Activated CD8-positive, alpha-beta memory T cell treated with anti-CD3 and anti-CD28 coated beads for 1 hour (primary cell): ENCODE results near the gene SMYD5.

ENCODE experiments used
- DNase-seq, 2 donors: peaks; one replicate each; pipeline ENCODE4 v3.0.0-alpha.2; 2020; ENCODE audit warnings: low read depth in 1 of 2; ENCODE audit errors: extremely low read depth in 1 of 2

Gene SMYD5

DNA sequence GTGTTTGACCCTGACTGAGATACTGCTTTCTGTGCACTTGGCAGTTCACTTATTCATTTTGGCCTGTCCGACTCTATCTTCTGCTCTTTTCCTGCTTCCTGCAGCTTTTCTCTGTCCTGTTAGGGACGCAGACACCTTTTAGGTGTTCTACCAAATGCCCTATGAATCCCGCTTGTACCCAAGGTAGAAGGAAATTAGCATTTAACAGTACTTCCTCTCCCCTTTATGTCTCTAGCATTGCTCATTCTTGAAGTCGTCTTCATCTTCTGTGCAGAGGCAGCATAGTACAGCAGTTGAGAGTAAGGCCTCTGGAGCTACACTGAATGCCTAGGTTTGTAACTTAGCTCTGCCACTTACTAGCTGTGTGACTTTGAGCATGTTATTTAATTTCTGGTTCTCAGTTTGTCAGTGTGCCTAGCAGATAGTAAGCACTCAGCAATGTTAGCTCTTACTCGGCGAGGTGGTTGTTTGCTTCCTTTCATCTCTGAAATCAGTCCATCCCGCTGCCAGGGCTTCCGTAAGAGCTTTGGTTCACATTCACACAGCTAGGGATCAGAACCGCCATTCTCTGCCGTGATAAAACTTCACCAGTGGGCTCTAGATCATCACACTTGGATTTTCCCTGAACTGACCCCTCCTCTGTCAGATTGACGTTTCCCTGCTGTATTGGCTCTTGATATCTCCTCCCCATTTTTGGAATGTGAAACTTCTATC lies 21.4 kb downstream of the SMYD5 start:
- no peak for DNase-seq

- DNase-seq, result no peak
Observed at GRCh38 chr2:73237168-73237567, 23.1 kb downstream of the SMYD5 start.

DNA sequence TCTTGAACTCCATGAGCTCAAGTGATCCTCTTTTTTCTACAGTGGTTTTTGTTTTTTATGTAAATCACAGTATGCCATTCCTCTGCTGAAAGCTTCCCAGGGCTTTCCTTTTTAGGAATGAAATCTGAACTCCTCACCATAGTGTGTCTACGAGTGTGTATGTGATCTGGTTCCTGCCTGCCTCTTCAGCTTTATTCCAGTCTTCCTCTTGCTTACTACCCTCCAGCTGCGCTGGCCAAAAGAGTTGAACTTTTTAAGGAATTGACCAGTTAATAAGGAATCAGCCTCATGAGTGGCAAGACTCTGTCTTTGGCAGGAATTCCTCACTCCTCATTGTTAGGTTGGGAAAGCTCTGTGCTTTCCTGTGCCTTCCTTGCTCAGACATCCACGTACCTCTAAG lies 24.1 kb downstream of the SMYD5 start:
- DNase-seq, result no peak

- DNase-seq, result no peak
Observed at GRCh38 chr2:73238976-73239375, 24.9 kb downstream of the SMYD5 start.

DNA sequence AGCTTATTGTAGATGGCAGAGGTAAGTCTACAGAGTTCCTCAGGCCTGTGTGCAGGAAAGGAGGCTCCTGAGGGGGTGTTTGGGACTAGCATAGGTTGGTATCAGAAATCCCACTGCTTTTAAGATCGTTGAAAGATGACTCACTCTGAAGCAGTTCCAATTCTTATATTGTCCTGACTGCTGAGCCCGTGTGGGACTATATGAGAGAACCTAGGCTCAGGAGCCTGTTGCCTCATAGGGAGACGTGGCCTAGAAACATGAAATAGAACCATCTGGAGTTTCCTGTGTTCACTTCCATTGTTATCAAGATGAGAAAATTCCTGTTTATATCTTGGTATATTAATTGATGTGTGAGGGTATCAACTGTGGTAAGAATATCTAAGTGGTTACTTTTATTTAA lies 25.7 kb downstream of the SMYD5 start:
- no peak for DNase-seq

- no peak for DNase-seq
Observed at GRCh38 chr2:73243884-73244570, 30.0 kb downstream of the SMYD5 start.

- no peak for DNase-seq
Observed at GRCh38 chr2:73244580-73244979, 30.5 kb downstream of the SMYD5 start.

- DNase-seq, result no peak
Observed at GRCh38 chr2:73246850-73247249, 32.8 kb downstream of the SMYD5 start.

DNA sequence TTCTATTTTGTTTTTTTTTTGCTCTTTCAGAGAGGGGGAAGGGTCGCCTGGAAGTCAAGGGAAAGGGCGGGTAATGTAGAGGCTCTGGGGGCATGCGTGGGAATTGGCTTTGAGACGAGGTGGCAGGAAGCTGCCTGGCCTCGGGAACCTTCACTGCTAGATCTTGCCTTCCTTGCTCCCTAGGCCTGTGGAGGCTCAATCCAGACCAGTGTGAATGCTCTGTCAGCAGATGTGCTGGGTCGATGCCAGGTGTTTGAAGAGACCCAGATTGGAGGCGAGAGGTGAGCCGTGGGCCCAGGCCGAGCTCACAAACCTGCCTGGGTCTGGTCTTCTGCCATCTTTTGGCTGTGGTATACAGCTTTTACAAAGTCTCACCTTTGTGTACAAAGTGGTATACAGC lies 35.6 kb downstream of the SMYD5 start:
- DNase-seq, result no peak

DNA sequence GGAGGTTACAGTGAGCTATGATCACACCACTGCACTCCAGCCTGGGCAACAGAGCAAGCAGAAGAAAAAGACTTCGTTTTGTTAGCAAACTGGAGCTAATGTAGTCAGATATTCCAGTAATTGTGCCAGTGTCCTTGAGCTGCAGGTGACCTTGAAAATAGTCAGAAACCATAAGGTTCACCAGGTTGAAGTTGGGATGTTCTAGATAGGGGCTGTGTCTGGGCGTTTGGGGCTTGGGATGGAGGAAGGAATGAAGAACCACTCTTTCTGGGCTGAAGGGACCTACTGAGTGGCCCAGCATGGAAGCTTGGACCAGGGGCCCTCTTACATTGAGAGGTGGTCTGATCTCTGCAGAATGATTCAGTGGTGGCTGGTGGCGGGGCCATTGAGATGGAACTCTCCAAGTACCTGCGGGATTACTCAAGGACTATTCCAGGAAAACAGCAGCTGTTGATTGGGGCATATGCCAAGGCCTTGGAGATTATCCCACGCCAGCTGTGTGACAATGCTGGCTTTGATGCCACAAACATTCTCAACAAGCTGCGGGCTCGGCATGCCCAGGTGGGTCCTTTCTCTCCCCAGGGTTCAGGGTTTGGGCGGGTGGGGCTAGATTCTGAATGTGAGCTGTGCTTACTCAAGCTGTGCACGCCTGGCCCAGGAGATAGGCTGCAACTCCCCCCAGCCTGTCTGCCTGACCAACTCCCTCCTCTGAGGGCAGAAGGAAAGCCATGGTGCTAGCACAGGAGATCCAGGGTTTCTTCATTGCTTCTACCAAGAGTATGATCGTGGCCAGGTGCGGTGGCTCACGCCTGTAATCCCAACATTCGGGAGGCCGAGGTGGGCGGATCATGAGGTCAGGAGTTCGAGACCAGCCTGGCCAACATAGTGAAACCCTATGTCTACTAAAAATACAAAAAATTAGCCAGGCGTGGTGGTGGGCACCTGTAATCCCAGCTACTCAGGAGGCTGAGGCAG lies 37.1 kb downstream of the SMYD5 start:
- DNase-seq, result no peak

GRCh38 chr2:73252238-73253027 lies 38.4 kb downstream of the SMYD5 start:
- no peak for DNase-seq

GRCh38 chr2:73253400-73253799 lies 39.4 kb downstream of the SMYD5 start:
- no peak for DNase-seq

DNA sequence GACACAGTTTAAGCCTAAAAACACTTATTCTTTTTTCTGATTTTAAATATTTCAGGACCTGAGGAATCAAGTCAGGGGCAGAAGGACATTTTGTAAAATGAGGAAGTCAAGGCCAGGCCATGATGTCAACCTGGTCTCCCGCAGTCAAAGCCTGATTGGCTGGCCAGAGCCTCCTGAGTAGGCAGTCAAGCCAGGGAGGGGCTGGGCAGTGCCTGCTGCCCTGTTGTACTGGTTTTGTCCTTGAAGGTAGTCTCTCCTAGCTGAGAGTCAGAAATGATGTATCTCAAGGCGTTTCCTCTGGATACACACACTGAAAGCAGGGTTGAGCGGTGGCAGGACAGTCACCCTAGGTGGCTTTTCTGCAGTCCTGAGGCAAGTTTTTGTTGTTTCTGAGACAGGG lies 39.9 kb downstream of the SMYD5 start:
- DNase-seq, result no peak

DNA sequence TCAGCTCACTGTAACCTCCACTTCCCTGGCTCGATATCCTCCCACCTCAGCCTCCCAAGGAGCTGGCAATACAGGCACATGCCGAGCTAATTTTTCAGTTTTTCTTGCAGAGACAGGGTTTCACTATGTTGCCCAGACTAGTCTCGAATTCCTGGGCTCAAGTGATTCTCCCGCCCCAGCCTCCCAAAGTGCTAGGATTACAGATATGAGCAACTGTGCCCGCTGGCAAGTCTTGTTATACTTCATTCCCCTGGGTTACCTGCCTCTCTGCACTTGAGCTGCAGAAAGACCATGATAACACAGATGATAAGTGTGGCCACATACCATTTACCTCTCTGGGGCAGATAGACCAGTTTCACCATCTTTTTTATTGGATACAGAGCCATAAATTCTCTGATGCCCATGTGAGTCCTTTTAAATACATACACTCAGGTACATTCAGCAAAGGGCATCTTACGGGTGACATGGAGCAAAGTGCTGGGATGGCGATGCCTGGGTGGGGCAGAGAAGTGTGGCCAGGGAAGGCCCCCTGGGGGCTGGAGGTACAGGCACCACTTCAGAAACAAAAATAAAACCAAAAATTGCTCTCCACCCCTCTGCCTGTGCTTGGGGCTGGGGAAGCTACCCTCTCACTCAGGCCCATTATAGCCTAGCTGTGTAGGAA lies 40.4 kb downstream of the SMYD5 start:
- DNase-seq, result no peak

GRCh38 chr2:73255007-73255644 lies 41.1 kb downstream of the SMYD5 start:
- no peak for DNase-seq

- no peak for DNase-seq
Observed at GRCh38 chr2:73255907-73256617, 42.0 kb downstream of the SMYD5 start.

GRCh38 chr2:73256618-73256922 lies 42.5 kb downstream of the SMYD5 start:
- no peak for DNase-seq

DNA sequence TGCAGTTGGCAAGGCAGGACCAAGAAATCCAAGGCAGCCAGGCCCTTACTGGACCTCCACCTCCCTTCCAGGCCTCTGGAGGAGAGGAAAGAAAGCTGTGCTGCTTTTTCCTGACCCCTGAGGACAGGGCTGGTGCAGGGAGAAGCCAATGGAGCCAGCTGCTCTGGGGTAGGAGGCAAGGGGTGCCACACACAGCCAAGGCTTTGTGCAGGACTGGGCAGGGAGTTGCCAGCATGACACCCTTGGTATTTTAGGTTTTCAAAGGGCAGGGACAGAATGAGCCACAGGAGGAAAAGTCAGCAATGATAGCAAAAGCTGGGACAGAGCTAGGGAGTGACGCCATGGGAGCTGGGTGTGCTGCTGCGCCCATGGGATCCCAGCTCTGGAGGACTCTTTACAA lies 43.0 kb downstream of the SMYD5 start:
- DNase-seq, result no peak

DNA sequence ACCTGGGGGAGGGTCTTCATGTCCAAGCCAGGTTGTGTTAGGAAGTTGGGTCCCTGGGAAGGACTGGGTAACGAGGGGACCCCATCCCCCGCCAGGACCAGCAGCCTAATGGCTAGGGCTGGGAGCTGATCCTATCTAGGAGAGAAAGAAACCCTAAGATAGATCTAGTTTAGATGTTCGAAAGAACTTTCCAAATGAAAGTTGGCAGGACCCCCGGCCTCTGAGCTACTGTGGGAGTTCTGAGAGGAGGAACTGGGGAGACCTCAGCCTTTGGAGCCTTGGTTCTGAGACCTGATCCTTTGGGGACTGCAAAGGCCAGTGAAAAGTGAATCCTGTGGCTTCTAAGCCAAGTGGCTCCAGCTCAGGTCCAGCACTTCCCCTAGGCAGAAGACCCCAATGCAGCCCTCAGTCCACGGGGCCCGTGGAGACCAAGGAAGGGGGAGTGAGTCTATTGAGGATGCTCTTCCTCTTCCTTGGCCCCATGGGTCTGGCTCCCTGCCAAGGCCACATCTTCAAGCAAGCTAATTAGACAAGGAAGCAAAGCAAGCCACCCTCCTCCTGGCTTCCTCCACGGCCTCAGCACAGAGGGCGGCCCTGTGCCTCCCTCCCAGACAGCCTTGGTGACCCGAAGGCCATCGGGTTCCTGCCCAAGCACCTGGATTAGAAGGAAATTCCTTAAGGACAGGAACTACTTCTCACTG lies 43.5 kb downstream of the SMYD5 start:
- DNase-seq, result no peak
